CD8-positive, alpha-beta memory T cell (primary cell): ENCODE measurements around the gene TBCD. TPM values are rescaled to one million over a fixed set of nuclear protein-coding genes. Genes with fewer than 3 reads are reported as not detected.

Source experiments
- CTCF ChIA-PET: fragments of 350-600 bp; sonication (Branson Sonifier 250); formaldehyde crosslinking; loops from one replicate; lab custom pipeline; 2021; ENCODE audit warnings: antibody characterized with exemption; lab: Charles Lee
- POLR2A ChIA-PET: fragments of 350-600 bp; sonication (Branson Sonifier 250); formaldehyde crosslinking; loops from one replicate; lab custom pipeline; 2021; ENCODE audit warnings: antibody characterized with exemption; lab: Charles Lee
- DNase-seq, 5 donors: peaks; one replicate each; pipeline versions ENCODE4 v3.0.0 to v3.0.0-alpha.2; 2020 to 2022; ENCODE audit warnings: mixed read lengths in 1 of 5
- H3K27ac ChIP-seq: one replicate; pipeline ENCODE4 v1.7.0; 2013; ENCODE audit warnings: low read depth, mild to moderate bottlenecking, low read length, moderate library complexity
- H3K27me3 ChIP-seq: 2 replicates; pipeline ENCODE4 v1.7.0; 2013; ENCODE audit warnings: low read length, mild to moderate bottlenecking; ENCODE audit not compliant: insufficient read depth, poor library complexity, severe bottlenecking
- H3K36me3 ChIP-seq: 2 replicates; pipeline ENCODE4 v1.7.0; 2013; ENCODE audit warnings: mild to moderate bottlenecking, low read length, moderate library complexity; ENCODE audit not compliant: insufficient read depth
- H3K4me1 ChIP-seq: 2 replicates; pipeline ENCODE4 v1.7.0; 2013; ENCODE audit warnings: mild to moderate bottlenecking, low read length, moderate library complexity; ENCODE audit not compliant: insufficient read depth
- H3K4me3 ChIP-seq: 2 replicates; pipeline ENCODE4 v1.7.0; 2013; ENCODE audit warnings: mild to moderate bottlenecking, low read length
- H3K9me3 ChIP-seq: 2 replicates; pipeline ENCODE4 v1.7.0; 2013; ENCODE audit warnings: mild to moderate bottlenecking, low read length
- H3K27ac Mint-ChIP-seq, 8 donors: one replicate each; pipeline ENCODE4 v1.8.0; 2020 to 2021; ENCODE audit warnings: mixed read lengths in 8 of 8, mild to moderate bottlenecking in 6 of 8, inconsistent platforms in 3 of 8, moderate library complexity in 3 of 8
- H3K27me3 Mint-ChIP-seq, 2 donors: one replicate each; pipeline ENCODE4 v1.8.0; 2020 to 2021; ENCODE audit warnings: mixed read lengths in 2 of 2, mild to moderate bottlenecking in 1 of 2, moderate library complexity in 1 of 2
- H3K36me3 Mint-ChIP-seq, 3 donors: one replicate each; pipeline ENCODE4 v1.8.0; 2020 to 2021; ENCODE audit warnings: mixed read lengths in 3 of 3, inconsistent platforms in 1 of 3, mild to moderate bottlenecking in 1 of 3
- H3K4me1 Mint-ChIP-seq, 3 donors: one replicate each; pipeline ENCODE4 v1.8.0; 2020 to 2021; ENCODE audit warnings: mixed read lengths in 3 of 3, inconsistent platforms in 1 of 3, mild to moderate bottlenecking in 1 of 3
- H3K4me3 Mint-ChIP-seq, 7 donors: one replicate each; pipeline ENCODE4 v1.8.0; 2020 to 2021; ENCODE audit warnings: mixed read lengths in 7 of 7, mild to moderate bottlenecking in 6 of 7, moderate library complexity in 4 of 7, inconsistent platforms in 2 of 7
- H3K9me3 Mint-ChIP-seq, 5 donors: one replicate each; pipeline ENCODE4 v1.8.0; 2020 to 2022; ENCODE audit warnings: mixed read lengths in 5 of 5, mild to moderate bottlenecking in 3 of 5, moderate library complexity in 2 of 5, inconsistent platforms in 1 of 5
- polyA plus RNA-seq: library from polyadenylated mRNA; unstranded; fragments of 300-500 nt; fragmentation: Illumina TruSeq; gene quantifications from one replicate; pipeline ENCODE4 v1.2.3, GENCODE V29; 2021
- total RNA-seq, 2 experiments: library from RNA; stranded (reverse); gene quantifications; one replicate each; pipeline ENCODE4 v1.2.3, GENCODE V29; 2021

Gene TBCD
- total and polyA plus RNA-seq, 3 experiments from 2014 or later = 79.1 to 130 (median 83.7) TPM

DNA sequence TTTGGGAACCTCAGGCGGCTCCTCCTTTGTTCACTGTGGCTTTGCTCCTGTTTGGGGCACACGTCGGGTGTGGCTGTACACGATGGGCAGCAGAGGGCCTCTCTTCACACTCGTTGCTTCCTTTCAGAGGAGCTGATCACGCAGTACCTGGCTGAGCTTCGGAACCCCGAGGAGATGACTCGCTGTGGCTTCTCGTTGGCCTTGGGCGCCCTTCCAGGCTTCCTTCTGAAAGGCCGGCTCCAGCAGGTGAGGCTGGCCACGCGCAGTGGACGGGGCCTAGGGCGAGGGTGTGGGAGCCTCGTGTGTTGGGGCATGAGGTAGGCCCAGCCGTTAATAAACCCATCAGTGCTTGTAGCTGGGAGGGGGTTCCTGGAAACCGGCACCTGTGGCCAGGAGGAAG is 172.9 kb downstream of the TBCD start:
- Mint-ChIP-seq H3K27ac (peak overlapping the region in 1 of 8 donors; percentile 70), H3K27me3 (no peaks in the 10 kb centered on the region), H3K9me3 (no peaks in the 10 kb centered on the region), H3K4me1 (peaks cover 0 to 5% (median 0%) of the 10 kb centered on the region in 3 donors), H3K36me3 (peaks cover 0 to 80% (median 15%) of the 10 kb centered on the region in 3 donors), H3K4me3 (no peak overlapping the region)
- CTCF ChIA-PET = no interaction called here
- Histone ChIP-seq H3K27ac (no peak overlapping the region), H3K4me3 (no peak overlapping the region), H3K36me3 (peaks cover 31% of the 10 kb centered on the region), H3K9me3 (no peaks in the 10 kb centered on the region), H3K27me3 (no peaks in the 10 kb centered on the region), H3K4me1 (no peaks in the 10 kb centered on the region)
- DNase-seq = no peak
- POLR2A ChIA-PET = no interaction called here

DNA sequence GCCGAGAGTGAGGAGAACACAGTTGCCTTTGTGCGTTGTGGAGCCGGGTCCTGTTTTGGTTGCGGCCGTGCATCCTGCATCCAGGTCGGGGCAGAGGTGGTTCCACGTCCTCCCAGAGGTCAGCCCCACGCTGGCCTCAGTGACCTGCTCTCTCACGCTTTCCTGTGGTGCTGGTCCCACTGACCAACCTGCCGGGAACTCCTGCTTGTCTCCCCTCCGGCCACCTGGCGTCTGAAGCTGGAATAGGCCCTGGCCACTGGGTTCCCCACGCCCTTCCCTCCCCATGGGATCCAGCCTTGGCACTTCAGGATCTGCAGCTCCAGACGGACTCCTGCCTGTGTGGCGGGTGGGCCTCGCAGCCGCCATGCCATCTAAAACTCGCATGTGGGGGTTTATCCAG is 173.5 kb downstream of the TBCD start:
- no peak for DNase-seq
- Histone ChIP-seq H3K27ac (no peak overlapping the region), H3K4me3 (no peak overlapping the region), H3K27me3 (no peaks in the 10 kb centered on the region), H3K36me3 (peaks cover 31% of the 10 kb centered on the region), H3K9me3 (no peaks in the 10 kb centered on the region), H3K4me1 (no peaks in the 10 kb centered on the region)
- peaks cover 0 to 78% (median 15%) of the 10 kb centered on the region in 3 donors for H3K36me3 Mint-ChIP-seq
- H3K9me3 Mint-ChIP-seq = no peaks in the 10 kb centered on the region
- ChIA-PET CTCF (no interaction called here), POLR2A (no interaction called here)
- no peak overlapping the region for H3K4me3 Mint-ChIP-seq
- H3K4me1 Mint-ChIP-seq = peaks cover 0 to 5% (median 0%) of the 10 kb centered on the region in 3 donors
- H3K27me3 Mint-ChIP-seq = no peaks in the 10 kb centered on the region
- H3K27ac Mint-ChIP-seq = no peak overlapping the region

DNA sequence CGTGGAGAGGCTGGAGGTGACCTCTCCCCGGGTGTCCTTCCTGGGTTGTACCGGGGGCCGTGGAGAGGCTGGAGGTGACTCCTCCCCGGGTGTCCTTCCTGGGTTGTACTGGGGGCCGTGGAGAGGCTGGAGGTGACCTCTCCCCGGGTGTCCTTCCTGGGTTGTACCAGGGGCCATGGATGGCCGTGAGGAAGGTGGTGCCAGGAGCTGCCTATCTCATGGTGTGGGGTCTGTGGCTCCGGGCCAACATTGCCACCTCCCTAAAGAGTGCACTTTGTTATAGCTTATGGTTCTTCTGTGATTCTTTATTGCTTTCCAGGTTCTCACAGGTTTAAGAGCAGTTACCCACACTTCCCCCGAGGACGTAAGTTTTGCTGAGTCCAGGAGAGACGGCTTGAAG is 174.2 kb downstream of the TBCD start:
- H3K9me3 Mint-ChIP-seq = no peaks in the 10 kb centered on the region
- Histone ChIP-seq H3K36me3 (peaks cover 35% of the 10 kb centered on the region), H3K4me1 (no peaks in the 10 kb centered on the region), H3K4me3 (no peak overlapping the region), H3K27ac (no peak overlapping the region), H3K27me3 (no peaks in the 10 kb centered on the region), H3K9me3 (no peaks in the 10 kb centered on the region)
- H3K36me3 Mint-ChIP-seq = peaks cover 0 to 81% (median 14%) of the 10 kb centered on the region in 3 donors
- ChIA-PET CTCF (interaction anchor here (1.0 kb wide), 1 partner anchor 131 kb away, joined by 3 read pairs; no protein-coding TSS in a partner anchor), POLR2A (no interaction called here)
- no peak overlapping the region for H3K4me3 Mint-ChIP-seq
- DNase-seq = no peak
- no peak overlapping the region for H3K27ac Mint-ChIP-seq
- no peaks in the 10 kb centered on the region for H3K27me3 Mint-ChIP-seq
- H3K4me1 Mint-ChIP-seq = peaks cover 0 to 5% (median 0%) of the 10 kb centered on the region in 3 donors

DNA sequence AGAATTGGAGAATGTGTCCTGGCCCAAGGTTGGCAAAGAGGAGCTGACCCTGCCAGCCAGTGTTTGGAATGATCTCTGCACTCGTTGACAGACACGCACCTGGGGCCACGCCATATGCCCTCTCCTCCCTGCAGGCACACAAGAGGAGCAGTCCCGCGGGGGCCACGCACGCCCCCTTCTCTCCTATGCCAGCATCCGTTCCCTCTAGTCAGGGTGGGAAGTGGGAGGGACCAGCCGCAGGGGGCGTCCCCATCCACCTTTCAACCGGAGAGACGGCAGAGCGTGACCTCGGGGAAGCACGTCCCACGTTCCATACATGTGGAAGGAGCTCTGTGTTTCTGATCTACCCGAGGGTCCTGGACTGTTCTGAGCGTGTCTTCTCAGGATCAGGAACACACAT is 174.9 kb downstream of the TBCD start:
- H3K27me3 Mint-ChIP-seq = no peaks in the 10 kb centered on the region
- no peak overlapping the region for H3K4me3 Mint-ChIP-seq
- Histone ChIP-seq H3K27ac (no peak overlapping the region), H3K36me3 (peaks cover 30% of the 10 kb centered on the region), H3K9me3 (no peaks in the 10 kb centered on the region), H3K4me3 (no peak overlapping the region), H3K4me1 (no peaks in the 10 kb centered on the region), H3K27me3 (no peaks in the 10 kb centered on the region)
- H3K4me1 Mint-ChIP-seq = peaks cover 0 to 5% (median 0%) of the 10 kb centered on the region in 3 donors
- no peak for DNase-seq
- ChIA-PET CTCF (interaction anchor here (1.0 to 1.4 kb wide), 2 partner anchors 9 to 132 kb away, joined by 3 read pairs; no protein-coding TSS in a partner anchor), POLR2A (no interaction called here)
- peaks cover 0 to 81% (median 11%) of the 10 kb centered on the region in 3 donors for H3K36me3 Mint-ChIP-seq
- peak overlapping the region in 1 of 8 donors; percentile 58 for H3K27ac Mint-ChIP-seq
- H3K9me3 Mint-ChIP-seq = no peaks in the 10 kb centered on the region

DNA sequence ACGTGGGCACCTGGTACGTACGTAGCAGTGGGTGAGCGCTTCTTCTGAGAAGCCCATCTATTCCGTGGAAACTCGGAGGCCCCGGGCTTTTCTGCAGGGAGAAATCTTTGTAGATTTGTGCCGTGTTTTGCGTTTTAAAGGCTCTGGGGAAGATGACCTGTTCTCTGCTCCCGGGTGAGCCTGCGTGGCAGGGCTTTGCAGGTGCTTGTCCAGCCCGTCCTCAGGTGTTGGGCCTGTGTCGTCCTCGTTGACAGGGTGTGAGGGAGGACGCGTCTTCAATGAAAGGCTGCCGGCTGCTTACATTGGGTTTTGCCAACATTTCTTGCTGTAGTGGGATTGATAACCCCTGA is 175.4 kb downstream of the TBCD start:
- Histone ChIP-seq H3K4me1 (no peaks in the 10 kb centered on the region), H3K9me3 (no peaks in the 10 kb centered on the region), H3K4me3 (no peak overlapping the region), H3K36me3 (peaks cover 29% of the 10 kb centered on the region), H3K27me3 (no peaks in the 10 kb centered on the region), H3K27ac (no peak overlapping the region)
- ChIA-PET POLR2A (no interaction called here), CTCF (interaction anchor here (1.4 kb wide), 1 partner anchor 9 kb away, joined by 3 read pairs; no protein-coding TSS in a partner anchor)
- no peak for DNase-seq
- Mint-ChIP-seq H3K4me1 (peaks cover 0 to 5% (median 0%) of the 10 kb centered on the region in 3 donors), H3K4me3 (no peak overlapping the region), H3K9me3 (no peaks in the 10 kb centered on the region), H3K27ac (no peak overlapping the region), H3K27me3 (no peaks in the 10 kb centered on the region), H3K36me3 (peaks cover 0 to 84% (median 11%) of the 10 kb centered on the region in 3 donors)

DNA sequence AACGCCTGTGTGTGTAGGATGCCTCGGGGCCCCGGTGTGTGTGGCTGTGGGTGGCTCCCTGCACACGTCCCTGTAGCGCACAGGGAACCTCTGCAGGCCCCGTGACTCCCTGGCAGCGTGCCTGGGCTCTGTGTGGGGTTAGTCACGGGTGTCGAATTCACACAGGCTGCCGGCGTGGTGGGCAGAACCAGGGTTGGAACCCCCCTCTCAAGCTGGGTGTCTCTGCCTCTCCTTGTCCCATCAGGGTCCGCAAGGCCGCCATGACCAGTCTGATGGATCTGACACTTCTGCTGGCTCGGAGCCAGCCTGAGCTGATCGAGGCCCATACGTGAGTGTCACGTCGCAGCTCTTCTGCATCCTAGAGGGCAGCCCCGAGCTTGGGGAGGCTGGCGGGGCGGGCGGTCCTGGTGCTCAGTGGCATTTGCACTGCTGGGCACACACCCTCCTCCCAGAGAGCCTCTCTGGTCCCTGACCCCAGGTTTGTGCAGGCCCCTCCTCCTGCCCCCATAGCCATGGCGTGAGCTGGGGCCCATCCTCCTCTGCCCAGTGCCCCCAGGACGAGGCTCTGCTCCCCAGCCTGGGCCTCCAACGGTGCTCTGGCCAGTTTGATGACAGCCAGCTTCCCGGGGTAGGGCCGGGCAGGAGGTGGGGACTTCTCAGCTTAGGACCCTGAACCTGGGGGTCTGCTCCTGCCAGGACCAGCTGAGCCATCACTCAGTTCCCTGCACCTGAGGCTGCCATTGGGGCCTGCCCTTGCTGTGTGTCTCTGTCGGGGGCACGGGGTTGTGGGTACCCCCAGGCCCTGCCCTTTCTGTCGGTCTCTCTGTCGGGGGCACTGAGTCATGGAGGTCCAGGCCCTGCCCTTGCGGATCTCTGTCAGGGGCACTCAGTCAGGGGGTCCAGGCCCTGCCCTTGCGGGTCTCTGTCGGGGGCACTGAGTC is 176.1 kb downstream of the TBCD start:
- ChIA-PET CTCF (interaction anchor here (1.4 kb wide), 1 partner anchor 10 kb away, joined by 3 read pairs; no protein-coding TSS in a partner anchor), POLR2A (no interaction called here)
- H3K9me3 ChIP-seq = no peaks in the 10 kb centered on the region
- Mint-ChIP-seq H3K4me3 (no peak overlapping the region), H3K9me3 (no peaks in the 10 kb centered on the region), H3K27ac (no peak overlapping the region), H3K27me3 (no peaks in the 10 kb centered on the region), H3K4me1 (peaks cover 0 to 4% (median 0%) of the 10 kb centered on the region in 3 donors), H3K36me3 (peaks cover 0 to 84% (median 12%) of the 10 kb centered on the region in 3 donors)
- peak in 1 of 5 donors; percentile 37 for DNase-seq
- H3K27me3 ChIP-seq = no peaks in the 10 kb centered on the region
- H3K36me3 ChIP-seq = peaks cover 29% of the 10 kb centered on the region
- H3K4me1 ChIP-seq = no peaks in the 10 kb centered on the region
- no peak overlapping the region for H3K27ac ChIP-seq
- no peak overlapping the region for H3K4me3 ChIP-seq

DNA sequence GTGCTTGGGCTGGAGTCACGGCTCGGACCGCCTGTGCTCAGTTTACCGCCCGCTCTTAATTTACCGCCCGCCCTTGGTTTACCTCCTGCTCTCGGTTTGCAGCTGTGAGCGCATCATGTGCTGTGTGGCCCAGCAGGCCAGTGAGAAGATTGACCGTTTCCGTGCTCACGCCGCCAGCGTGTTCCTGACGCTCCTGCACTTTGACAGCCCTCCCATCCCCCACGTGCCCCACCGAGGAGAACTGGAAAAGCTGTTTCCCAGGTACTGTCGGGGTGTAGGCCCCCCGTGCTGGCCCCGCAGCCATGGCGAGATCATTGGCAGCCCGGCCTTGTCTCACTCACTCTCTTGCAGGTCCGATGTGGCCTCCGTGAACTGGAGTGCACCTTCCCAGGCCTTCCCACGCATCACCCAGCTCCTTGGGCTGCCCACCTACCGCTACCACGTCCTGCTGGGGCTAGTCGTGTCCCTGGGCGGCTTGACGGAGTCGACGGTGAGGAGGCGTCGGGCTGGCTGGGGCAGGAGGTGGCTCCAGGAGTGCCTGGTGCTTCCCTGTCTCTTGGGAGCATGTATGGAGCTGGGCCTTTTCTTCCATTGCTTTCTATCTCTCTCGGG is 177.3 kb downstream of the TBCD start:
- no peak overlapping the region for H3K4me3 ChIP-seq
- peaks cover 29% of the 10 kb centered on the region for H3K36me3 ChIP-seq
- H3K4me1 Mint-ChIP-seq = peaks cover 0 to 1% (median 0%) of the 10 kb centered on the region in 3 donors
- no peaks in the 10 kb centered on the region for H3K9me3 Mint-ChIP-seq
- ChIA-PET POLR2A (no interaction called here), CTCF (no interaction called here)
- peak overlapping the region in 2 of 8 donors; percentile 55 to 83 for H3K27ac Mint-ChIP-seq
- H3K27me3 Mint-ChIP-seq = no peaks in the 10 kb centered on the region
- H3K4me1 ChIP-seq = no peaks in the 10 kb centered on the region
- no peak overlapping the region for H3K27ac ChIP-seq
- no peaks in the 10 kb centered on the region for H3K9me3 ChIP-seq
- no peaks in the 10 kb centered on the region for H3K27me3 ChIP-seq
- peaks cover 0 to 85% (median 17%) of the 10 kb centered on the region in 3 donors for H3K36me3 Mint-ChIP-seq
- DNase-seq = peak in 1 of 5 donors; percentile 28
- H3K4me3 Mint-ChIP-seq = peak overlapping the region in 1 of 7 donors; percentile 44

DNA sequence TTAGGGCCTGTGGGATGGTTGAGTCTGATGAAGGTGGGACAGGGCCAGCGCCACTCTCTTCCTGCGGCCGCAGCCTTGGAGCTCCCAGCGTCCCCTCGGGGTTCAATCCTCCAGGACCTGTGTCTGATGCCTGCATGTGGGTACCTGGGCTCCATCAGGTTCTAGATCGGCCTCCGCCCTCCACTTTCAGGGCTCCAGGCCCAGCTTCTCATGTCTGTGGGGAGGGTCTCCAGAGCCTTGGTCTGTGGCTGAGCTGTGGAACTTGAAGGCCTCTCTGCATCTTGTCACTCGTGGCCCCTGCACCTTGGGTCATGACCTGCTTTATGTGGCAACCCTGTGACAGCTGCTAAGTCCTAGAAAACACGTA is 177.8 kb downstream of the TBCD start:
- Mint-ChIP-seq H3K27me3 (no peaks in the 10 kb centered on the region), H3K9me3 (no peaks in the 10 kb centered on the region), H3K4me3 (no peak overlapping the region), H3K27ac (peak overlapping the region in 1 of 8 donors; percentile 55), H3K36me3 (peaks cover 0 to 83% (median 14%) of the 10 kb centered on the region in 3 donors), H3K4me1 (peaks cover 0 to 1% (median 0%) of the 10 kb centered on the region in 3 donors)
- H3K9me3 ChIP-seq = no peaks in the 10 kb centered on the region
- POLR2A ChIA-PET = no interaction called here
- CTCF ChIA-PET = no interaction called here
- DNase-seq = peak in 1 of 5 donors; percentile 26
- H3K36me3 ChIP-seq = peaks cover 29% of the 10 kb centered on the region
- H3K4me1 ChIP-seq = no peaks in the 10 kb centered on the region
- no peak overlapping the region for H3K27ac ChIP-seq
- no peaks in the 10 kb centered on the region for H3K27me3 ChIP-seq
- H3K4me3 ChIP-seq = no peak overlapping the region
